Keratinocyte (primary cell): ENCODE data around the gene ACTN4. TPM values are rescaled to one million over a fixed set of nuclear protein-coding genes. Genes with fewer than 3 reads are reported as not detected.

ENCODE experiments used
- DNase-seq: peaks from one replicate; pipeline ENCODE4 v3.0.0-alpha.2; 2011; ENCODE audit warnings: low read depth, missing footprints, low spot score
- FAIRE-seq: peaks from 2 replicates; lab custom pipeline; 2011; peaks lifted over from hg19 to GRCh38; lab: Jason Lieb, UNC
- H2AFZ ChIP-seq: 2 replicates; pipeline ENCODE4 v1.6.0; 2012; ENCODE audit warnings: low read length, control low read depth, inconsistent platforms; ENCODE audit not compliant: control insufficient read depth
- H3K27ac ChIP-seq: 2 replicates; pipeline ENCODE4 v1.5.1; 2011; ENCODE audit warnings: low read length; ENCODE audit not compliant: control insufficient read depth, insufficient read depth
- H3K27me3 ChIP-seq: 3 replicates; pipeline ENCODE4 v1.6.0; 2011; ENCODE audit warnings: low read length; ENCODE audit not compliant: control insufficient read depth, insufficient read depth; ENCODE audit errors: extremely low read depth
- H3K36me3 ChIP-seq, 2 experiments: 2 replicates in 1 of 2; 3 replicates in 1 of 2; pipeline ENCODE4 v1.5.1; 2011; ENCODE audit warnings: low read length in 2 of 2, mild to moderate bottlenecking in 1 of 2; ENCODE audit not compliant: control insufficient read depth in 2 of 2, insufficient read depth in 2 of 2; ENCODE audit errors: extremely low read depth in 1 of 2
- H3K4me1 ChIP-seq: 3 replicates; pipeline ENCODE4 v1.5.1; 2011; ENCODE audit warnings: low read length; ENCODE audit not compliant: control insufficient read depth, insufficient read depth; ENCODE audit errors: extremely low read depth
- H3K4me2 ChIP-seq: 3 replicates; pipeline ENCODE4 v1.6.0; 2011; ENCODE audit warnings: low read depth, low read length; ENCODE audit not compliant: control insufficient read depth, insufficient read depth; ENCODE audit errors: extremely low read depth
- H3K4me3 ChIP-seq, 3 experiments: fragments of 200-600 bp in 1 of 3; sonication (generic) in 1 of 3; 2 replicates in 2 of 3; 3 replicates in 1 of 3; pipeline ENCODE4 v1.5.1; 2011 to 2016; ENCODE audit warnings: low read length in 3 of 3, mild to moderate bottlenecking in 3 of 3, control low read depth in 2 of 3, inconsistent platforms in 1 of 3, low read depth in 1 of 3, mixed read lengths in 1 of 3, mixed run types in 1 of 3, moderate library complexity in 1 of 3; ENCODE audit not compliant: control insufficient read depth in 2 of 3, insufficient read depth in 2 of 3; ENCODE audit errors: extremely low read depth in 1 of 3
- H3K79me2 ChIP-seq: 2 replicates; pipeline ENCODE4 v1.6.0; 2012; ENCODE audit warnings: low read length; ENCODE audit not compliant: control insufficient read depth, insufficient read depth
- H3K9ac ChIP-seq: 3 replicates; pipeline ENCODE4 v1.6.0; 2011; ENCODE audit warnings: low read length; ENCODE audit not compliant: control insufficient read depth, insufficient read depth; ENCODE audit errors: extremely low read depth
- H3K9me1 ChIP-seq: 3 replicates; pipeline ENCODE4 v1.6.0; 2011; ENCODE audit warnings: low read length; ENCODE audit not compliant: control insufficient read depth, insufficient read depth; ENCODE audit errors: extremely low read depth
- H3K9me3 ChIP-seq: 2 replicates; pipeline ENCODE4 v1.5.1; 2012; ENCODE audit warnings: low read depth, low read length; ENCODE audit not compliant: control insufficient read depth
- H4K20me1 ChIP-seq: 3 replicates; pipeline ENCODE4 v1.6.0; 2011; ENCODE audit warnings: low read length; ENCODE audit not compliant: control insufficient read depth, insufficient read depth; ENCODE audit errors: extremely low read depth
- EZH2 ChIP-seq: IDR thresholded peaks from one replicate; pipeline ENCODE4 v1.6.1; 2012; ENCODE audit warnings: inconsistent platforms, mild to moderate bottlenecking, low read length, moderate library complexity
- dilution Hi-C: fragments of 300-500 bp; cut with MboI; formaldehyde crosslinking; loops from one replicate; pipeline ENCODE4 v1.7.0; 2020; ENCODE audit warnings: low sequenced_read_pairs; ENCODE audit not compliant: extremely low pct_ligation_motif_present
- polyA plus RNA-seq, 5 experiments: library from polyadenylated mRNA; depleted of rRNA in 3 of 5; stranded (reverse) in 3 of 5; stranded (forward) in 1 of 5; unstranded in 1 of 5; fragments of >200 nt; gene quantifications; 1 replicate in 1 of 5; 2 replicates in 3 of 5; 3 replicates in 1 of 5; pipeline versions ENCODE4 v1.2.1 to v1.2.3, GENCODE V29; 2011 to 2012; ENCODE audit warnings: missing spikeins in 2 of 5, low read depth in 1 of 5, low replicate concordance in 1 of 5
- TF ChIP-seq, protein P1 (sequence below), 3 experiments: IDR thresholded peaks in 1 of 3; conservative IDR thresholded peaks in 1 of 3; optimal IDR thresholded peaks in 1 of 3; 2 replicates in 2 of 3; 3 replicates in 1 of 3; pipeline versions ENCODE3 to v1.5.1; 2011; ENCODE audit warnings: low read length in 3 of 3, mild to moderate bottlenecking in 3 of 3, moderate library complexity in 2 of 3, control low read depth in 1 of 3, inconsistent platforms in 1 of 3; ENCODE audit not compliant: insufficient read depth in 2 of 3; ENCODE audit errors: extremely low read depth in 1 of 3

ACTN4 gene
- polyA plus RNA-seq, 1 donor (not counting 4 experiments of a cell fraction or from before 2014, with no cell fraction given) = 463 TPM

- FAIRE-seq = no peak
- dilution Hi-C loops = no loop called here
Observed at GRCh38 chr19:38730731-38731589, 83.5 kb downstream of the ACTN4 start.

DNA sequence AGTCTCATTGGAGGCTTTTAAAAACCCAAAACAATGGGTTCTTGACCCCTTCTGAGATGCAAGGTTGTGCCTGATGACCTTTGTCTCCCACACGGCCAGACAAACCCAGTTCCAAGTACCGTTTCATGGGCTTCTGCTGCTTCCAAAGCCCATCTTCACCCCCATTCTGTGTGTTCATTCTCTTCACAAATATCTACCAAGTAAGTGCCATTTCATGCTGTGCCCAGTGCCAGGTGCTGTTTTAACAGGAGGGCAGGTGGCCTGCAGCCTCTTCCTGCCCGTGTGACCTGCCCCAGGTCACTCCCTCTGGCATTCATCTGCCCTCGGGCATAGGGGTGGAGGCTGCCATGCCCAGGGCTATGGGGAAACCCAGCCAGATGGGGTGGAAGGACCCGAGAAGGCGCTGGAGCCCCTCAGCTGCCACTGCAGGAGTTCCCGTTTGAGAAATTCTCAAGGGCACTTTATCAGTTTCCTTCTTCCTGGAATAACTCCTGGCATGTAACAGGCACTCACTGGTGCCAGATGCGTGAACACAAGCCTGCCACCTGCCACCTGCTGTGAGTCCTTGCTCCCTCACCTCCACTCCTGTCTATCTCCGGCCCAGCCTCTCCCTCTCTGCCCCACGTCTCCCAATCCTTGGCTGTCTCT is 84.3 kb downstream of the ACTN4 start:
- H3K4me2 ChIP-seq = no peak overlapping the region
- H3K36me3 ChIP-seq = peaks cover 21 to 36% of the 10 kb centered on the region in 2 experiments
- no peak overlapping the region for H3K27ac ChIP-seq

More at GRCh38 chr19:38730731-38731589, 83.5 kb downstream of the ACTN4 start:
- H3K9me3 ChIP-seq = no peaks in the 10 kb centered on the region
- no peak for TF ChIP-seq EZH2
- TF ChIP-seq, protein P1, sequence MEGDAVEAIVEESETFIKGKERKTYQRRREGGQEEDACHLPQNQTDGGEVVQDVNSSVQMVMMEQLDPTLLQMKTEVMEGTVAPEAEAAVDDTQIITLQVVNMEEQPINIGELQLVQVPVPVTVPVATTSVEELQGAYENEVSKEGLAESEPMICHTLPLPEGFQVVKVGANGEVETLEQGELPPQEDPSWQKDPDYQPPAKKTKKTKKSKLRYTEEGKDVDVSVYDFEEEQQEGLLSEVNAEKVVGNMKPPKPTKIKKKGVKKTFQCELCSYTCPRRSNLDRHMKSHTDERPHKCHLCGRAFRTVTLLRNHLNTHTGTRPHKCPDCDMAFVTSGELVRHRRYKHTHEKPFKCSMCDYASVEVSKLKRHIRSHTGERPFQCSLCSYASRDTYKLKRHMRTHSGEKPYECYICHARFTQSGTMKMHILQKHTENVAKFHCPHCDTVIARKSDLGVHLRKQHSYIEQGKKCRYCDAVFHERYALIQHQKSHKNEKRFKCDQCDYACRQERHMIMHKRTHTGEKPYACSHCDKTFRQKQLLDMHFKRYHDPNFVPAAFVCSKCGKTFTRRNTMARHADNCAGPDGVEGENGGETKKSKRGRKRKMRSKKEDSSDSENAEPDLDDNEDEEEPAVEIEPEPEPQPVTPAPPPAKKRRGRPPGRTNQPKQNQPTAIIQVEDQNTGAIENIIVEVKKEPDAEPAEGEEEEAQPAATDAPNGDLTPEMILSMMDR (optimal IDR thresholded peaks at IDR 0.05 in 1 of 3, IDR thresholded peaks at IDR 0.05 in 1 of 3, conservative IDR thresholded peaks at IDR 0.05 in 1 of 3; ENCODE audit: extremely low read depth in 1 of 3, insufficient read depth in 2 of 3, low read length in 3 of 3) = no peak
- no peak overlapping the region for H3K4me3 ChIP-seq
- no peak overlapping the region for H2AFZ ChIP-seq
- peaks cover 28 to 42% of the 10 kb centered on the region in 2 experiments for H3K36me3 ChIP-seq
- DNase-seq = no peak
- peaks cover 2% of the 10 kb centered on the region for H3K79me2 ChIP-seq
- H3K4me2 ChIP-seq = no peak overlapping the region
- no peak overlapping the region for H3K27ac ChIP-seq
- H3K27me3 ChIP-seq = no peaks in the 10 kb centered on the region
- H3K9ac ChIP-seq = no peak overlapping the region
- no peaks in the 10 kb centered on the region for H4K20me1 ChIP-seq
- H3K4me1 ChIP-seq = peaks cover 20% of the 10 kb centered on the region
- peaks cover 3% of the 10 kb centered on the region for H3K9me1 ChIP-seq

More for the DNA sequence above, 84.3 kb downstream of the ACTN4 start:
- H2AFZ ChIP-seq = no peak overlapping the region
- no peak overlapping the region for H3K9ac ChIP-seq
- no peak overlapping the region for H3K4me3 ChIP-seq
- DNase-seq (no peak), FAIRE-seq (no peak)
- peaks cover 1% of the 10 kb centered on the region for H3K79me2 ChIP-seq
- no peaks in the 10 kb centered on the region for H4K20me1 ChIP-seq
- TF ChIP-seq, protein P1 (optimal IDR thresholded peaks at IDR 0.05 in 1 of 3, IDR thresholded peaks at IDR 0.05 in 1 of 3, conservative IDR thresholded peaks at IDR 0.05 in 1 of 3; ENCODE audit: extremely low read depth in 1 of 3, insufficient read depth in 2 of 3, low read length in 3 of 3) = no peak
- TF ChIP-seq EZH2 = no peak
- no peaks in the 10 kb centered on the region for H3K9me3 ChIP-seq
- dilution Hi-C loops = no loop called here
- H3K9me1 ChIP-seq = peaks cover 3% of the 10 kb centered on the region
- H3K27me3 ChIP-seq = no peaks in the 10 kb centered on the region
- peaks cover 20% of the 10 kb centered on the region for H3K4me1 ChIP-seq
